ENCODE measurements around the gene RALGDS. TPM values are rescaled to one million over a fixed set of nuclear protein-coding genes. Genes with fewer than 3 reads are reported as not detected.

The RALGDS gene
- total and polyA plus RNA-seq, 2 experiments from 2014 or later = 8.6 to 20.3 TPM

DNA sequence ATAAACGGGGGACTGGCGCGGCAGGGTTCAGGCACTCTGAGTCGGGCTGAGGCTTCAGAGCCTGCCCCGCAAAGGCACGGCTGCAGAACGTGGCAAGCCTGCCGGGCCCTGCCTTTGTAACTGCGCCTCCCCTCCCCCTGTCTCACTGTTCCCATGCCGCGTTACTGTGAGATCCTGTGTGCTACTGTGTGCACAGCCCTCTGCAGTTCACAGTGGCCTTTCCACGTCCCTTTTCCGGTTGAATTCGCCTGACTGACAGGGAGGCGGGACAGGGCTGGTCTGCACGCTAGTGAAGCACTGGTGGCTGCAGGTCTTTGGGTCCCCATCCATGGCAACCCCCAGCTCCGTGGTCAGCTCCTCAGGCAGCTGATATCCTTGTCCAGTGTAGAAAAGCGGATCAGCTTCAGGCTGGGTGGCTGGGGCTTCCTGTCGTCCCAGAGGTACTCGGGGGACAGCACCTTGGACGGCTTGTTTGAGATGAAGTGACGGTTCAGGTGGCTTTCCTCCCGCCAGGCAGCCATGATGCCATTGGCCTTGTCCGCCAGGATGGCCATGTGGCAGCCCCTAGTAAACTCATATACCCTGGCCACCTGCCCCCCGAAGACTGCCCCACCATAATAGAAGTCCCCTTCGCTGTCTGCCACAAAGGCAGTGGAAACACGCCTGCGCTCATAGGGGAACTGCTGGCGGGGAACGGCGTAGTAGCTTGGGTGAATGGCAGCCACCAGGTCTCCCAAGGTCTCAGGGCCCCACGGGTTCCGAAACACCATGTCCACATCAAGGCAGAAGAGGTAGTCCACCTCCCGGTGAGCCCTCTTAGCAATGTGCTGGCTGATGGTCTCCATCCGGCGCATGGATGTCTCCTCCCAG, 32.4 kb upstream of the RALGDS start:
- no peak overlapping the region for H2AFZ ChIP-seq
- TF ChIP-seq, protein P1, sequence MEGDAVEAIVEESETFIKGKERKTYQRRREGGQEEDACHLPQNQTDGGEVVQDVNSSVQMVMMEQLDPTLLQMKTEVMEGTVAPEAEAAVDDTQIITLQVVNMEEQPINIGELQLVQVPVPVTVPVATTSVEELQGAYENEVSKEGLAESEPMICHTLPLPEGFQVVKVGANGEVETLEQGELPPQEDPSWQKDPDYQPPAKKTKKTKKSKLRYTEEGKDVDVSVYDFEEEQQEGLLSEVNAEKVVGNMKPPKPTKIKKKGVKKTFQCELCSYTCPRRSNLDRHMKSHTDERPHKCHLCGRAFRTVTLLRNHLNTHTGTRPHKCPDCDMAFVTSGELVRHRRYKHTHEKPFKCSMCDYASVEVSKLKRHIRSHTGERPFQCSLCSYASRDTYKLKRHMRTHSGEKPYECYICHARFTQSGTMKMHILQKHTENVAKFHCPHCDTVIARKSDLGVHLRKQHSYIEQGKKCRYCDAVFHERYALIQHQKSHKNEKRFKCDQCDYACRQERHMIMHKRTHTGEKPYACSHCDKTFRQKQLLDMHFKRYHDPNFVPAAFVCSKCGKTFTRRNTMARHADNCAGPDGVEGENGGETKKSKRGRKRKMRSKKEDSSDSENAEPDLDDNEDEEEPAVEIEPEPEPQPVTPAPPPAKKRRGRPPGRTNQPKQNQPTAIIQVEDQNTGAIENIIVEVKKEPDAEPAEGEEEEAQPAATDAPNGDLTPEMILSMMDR (conservative IDR thresholded peaks at IDR 0.05; ENCODE audit: low read depth in 2 of 2) = no peak
- TF ChIP-seq STAT1 (IDR thresholded peaks at IDR 0.05; ENCODE audit: unreplicated experiment) (no peak), ZNF331 (CRISPR knock-in tag; IDR thresholded peaks at IDR 0.05; ENCODE audit: low read depth) (no peak), CREB1 (CRISPR knock-in tag; IDR thresholded peaks at IDR 0.05; ENCODE audit: low read depth) (no peak), EZH2phosphoT487 (IDR thresholded peaks at IDR 0.05; ENCODE audit: unreplicated experiment) (no peak), NANOG (IDR thresholded peaks at IDR 0.05; ENCODE audit: borderline replicate concordance) (no peak), JUNB (IDR thresholded peaks at IDR 0.05; ENCODE audit: unreplicated experiment) (no peak), POLR2AphosphoS5 (IDR thresholded peaks at IDR 0.05; ENCODE audit: low read depth) (no peak), ZNF114 (CRISPR knock-in tag; IDR thresholded peaks at IDR 0.05) (no peak), EZH2 (IDR thresholded peaks at IDR 0.05; ENCODE audit: low read depth, unreplicated experiment) (no peak)
- TF ChIP-seq, protein P2, sequence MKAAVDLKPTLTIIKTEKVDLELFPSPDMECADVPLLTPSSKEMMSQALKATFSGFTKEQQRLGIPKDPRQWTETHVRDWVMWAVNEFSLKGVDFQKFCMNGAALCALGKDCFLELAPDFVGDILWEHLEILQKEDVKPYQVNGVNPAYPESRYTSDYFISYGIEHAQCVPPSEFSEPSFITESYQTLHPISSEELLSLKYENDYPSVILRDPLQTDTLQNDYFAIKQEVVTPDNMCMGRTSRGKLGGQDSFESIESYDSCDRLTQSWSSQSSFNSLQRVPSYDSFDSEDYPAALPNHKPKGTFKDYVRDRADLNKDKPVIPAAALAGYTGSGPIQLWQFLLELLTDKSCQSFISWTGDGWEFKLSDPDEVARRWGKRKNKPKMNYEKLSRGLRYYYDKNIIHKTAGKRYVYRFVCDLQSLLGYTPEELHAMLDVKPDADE (IDR thresholded peaks at IDR 0.05) = no peak
- TF ChIP-seq, protein P3, sequence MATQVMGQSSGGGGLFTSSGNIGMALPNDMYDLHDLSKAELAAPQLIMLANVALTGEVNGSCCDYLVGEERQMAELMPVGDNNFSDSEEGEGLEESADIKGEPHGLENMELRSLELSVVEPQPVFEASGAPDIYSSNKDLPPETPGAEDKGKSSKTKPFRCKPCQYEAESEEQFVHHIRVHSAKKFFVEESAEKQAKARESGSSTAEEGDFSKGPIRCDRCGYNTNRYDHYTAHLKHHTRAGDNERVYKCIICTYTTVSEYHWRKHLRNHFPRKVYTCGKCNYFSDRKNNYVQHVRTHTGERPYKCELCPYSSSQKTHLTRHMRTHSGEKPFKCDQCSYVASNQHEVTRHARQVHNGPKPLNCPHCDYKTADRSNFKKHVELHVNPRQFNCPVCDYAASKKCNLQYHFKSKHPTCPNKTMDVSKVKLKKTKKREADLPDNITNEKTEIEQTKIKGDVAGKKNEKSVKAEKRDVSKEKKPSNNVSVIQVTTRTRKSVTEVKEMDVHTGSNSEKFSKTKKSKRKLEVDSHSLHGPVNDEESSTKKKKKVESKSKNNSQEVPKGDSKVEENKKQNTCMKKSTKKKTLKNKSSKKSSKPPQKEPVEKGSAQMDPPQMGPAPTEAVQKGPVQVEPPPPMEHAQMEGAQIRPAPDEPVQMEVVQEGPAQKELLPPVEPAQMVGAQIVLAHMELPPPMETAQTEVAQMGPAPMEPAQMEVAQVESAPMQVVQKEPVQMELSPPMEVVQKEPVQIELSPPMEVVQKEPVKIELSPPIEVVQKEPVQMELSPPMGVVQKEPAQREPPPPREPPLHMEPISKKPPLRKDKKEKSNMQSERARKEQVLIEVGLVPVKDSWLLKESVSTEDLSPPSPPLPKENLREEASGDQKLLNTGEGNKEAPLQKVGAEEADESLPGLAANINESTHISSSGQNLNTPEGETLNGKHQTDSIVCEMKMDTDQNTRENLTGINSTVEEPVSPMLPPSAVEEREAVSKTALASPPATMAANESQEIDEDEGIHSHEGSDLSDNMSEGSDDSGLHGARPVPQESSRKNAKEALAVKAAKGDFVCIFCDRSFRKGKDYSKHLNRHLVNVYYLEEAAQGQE (IDR thresholded peaks at IDR 0.05; ENCODE audit: unreplicated experiment) = no peak
- TF ChIP-seq, protein P4, sequence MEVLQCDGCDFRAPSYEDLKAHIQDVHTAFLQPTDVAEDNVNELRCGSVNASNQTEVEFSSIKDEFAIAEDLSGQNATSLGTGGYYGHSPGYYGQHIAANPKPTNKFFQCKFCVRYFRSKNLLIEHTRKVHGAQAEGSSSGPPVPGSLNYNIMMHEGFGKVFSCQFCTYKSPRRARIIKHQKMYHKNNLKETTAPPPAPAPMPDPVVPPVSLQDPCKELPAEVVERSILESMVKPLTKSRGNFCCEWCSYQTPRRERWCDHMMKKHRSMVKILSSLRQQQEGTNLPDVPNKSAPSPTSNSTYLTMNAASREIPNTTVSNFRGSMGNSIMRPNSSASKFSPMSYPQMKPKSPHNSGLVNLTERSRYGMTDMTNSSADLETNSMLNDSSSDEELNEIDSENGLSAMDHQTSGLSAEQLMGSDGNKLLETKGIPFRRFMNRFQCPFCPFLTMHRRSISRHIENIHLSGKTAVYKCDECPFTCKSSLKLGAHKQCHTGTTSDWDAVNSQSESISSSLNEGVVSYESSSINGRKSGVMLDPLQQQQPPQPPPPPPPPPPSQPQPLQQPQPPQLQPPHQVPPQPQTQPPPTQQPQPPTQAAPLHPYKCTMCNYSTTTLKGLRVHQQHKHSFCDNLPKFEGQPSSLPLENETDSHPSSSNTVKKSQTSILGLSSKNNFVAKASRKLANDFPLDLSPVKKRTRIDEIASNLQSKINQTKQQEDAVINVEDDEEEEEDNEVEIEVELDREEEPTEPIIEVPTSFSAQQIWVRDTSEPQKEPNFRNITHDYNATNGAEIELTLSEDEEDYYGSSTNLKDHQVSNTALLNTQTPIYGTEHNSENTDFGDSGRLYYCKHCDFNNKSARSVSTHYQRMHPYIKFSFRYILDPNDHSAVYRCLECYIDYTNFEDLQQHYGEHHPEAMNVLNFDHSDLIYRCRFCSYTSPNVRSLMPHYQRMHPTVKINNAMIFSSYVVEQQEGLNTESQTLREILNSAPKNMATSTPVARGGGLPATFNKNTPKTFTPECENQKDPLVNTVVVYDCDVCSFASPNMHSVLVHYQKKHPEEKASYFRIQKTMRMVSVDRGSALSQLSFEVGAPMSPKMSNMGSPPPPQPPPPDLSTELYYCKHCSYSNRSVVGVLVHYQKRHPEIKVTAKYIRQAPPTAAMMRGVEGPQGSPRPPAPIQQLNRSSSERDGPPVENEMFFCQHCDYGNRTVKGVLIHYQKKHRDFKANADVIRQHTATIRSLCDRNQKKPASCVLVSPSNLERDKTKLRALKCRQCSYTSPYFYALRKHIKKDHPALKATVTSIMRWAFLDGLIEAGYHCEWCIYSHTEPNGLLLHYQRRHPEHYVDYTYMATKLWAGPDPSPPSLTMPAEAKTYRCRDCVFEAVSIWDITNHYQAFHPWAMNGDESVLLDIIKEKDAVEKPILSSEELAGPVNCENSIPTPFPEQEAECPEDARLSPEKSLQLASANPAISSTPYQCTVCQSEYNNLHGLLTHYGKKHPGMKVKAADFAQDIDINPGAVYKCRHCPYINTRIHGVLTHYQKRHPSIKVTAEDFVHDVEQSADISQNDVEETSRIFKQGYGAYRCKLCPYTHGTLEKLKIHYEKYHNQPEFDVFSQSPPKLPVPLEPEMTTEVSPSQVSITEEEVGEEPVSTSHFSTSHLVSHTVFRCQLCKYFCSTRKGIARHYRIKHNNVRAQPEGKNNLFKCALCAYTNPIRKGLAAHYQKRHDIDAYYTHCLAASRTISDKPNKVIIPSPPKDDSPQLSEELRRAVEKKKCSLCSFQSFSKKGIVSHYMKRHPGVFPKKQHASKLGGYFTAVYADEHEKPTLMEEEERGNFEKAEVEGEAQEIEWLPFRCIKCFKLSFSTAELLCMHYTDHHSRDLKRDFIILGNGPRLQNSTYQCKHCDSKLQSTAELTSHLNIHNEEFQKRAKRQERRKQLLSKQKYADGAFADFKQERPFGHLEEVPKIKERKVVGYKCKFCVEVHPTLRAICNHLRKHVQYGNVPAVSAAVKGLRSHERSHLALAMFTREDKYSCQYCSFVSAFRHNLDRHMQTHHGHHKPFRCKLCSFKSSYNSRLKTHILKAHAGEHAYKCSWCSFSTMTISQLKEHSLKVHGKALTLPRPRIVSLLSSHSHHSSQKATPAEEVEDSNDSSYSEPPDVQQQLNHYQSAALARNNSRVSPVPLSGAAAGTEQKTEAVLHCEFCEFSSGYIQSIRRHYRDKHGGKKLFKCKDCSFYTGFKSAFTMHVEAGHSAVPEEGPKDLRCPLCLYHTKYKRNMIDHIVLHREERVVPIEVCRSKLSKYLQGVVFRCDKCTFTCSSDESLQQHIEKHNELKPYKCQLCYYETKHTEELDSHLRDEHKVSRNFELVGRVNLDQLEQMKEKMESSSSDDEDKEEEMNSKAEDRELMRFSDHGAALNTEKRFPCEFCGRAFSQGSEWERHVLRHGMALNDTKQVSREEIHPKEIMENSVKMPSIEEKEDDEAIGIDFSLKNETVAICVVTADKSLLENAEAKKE (CRISPR knock-in tag; IDR thresholded peaks at IDR 0.05) = no peak

More for the DNA sequence above, 32.4 kb upstream of the RALGDS start:
- Mint-ChIP-seq H3K36me3 (ENCODE audit: low read depth) (peaks cover 5% of the 10 kb centered on the region; the same call in 2 of the 3 replicates), H3K4me3 (no peak overlapping the region), H3K27ac (no peak overlapping the region), H3K27me3 (ENCODE audit: insufficient read depth, low read depth, poor library complexity) (peaks cover 8% of the 10 kb centered on the region), H3K4me1 (peaks cover under 1% of the 10 kb centered on the region; the same call in 1 of the 3 replicates), H3K9me3 (no peaks in the 10 kb centered on the region)
- ATAC-seq (no peak), DNase-seq (ENCODE audit: low spot score) (no peak)
- Histone ChIP-seq H3K79me2 (replicated peaks; ENCODE audit: insufficient read depth) (no peaks in the 10 kb centered on the region), H3K4me2 (no peak overlapping the region), H3K27ac (ENCODE audit: low read depth) (no peak overlapping the region), H4K20me1 (replicated peaks; ENCODE audit: insufficient read depth) (no peaks in the 10 kb centered on the region; the same call in 1 of the 2 replicates), H3K4me3 (no peak overlapping the region), H3K9me2 (ENCODE audit: insufficient read depth) (no peaks in the 10 kb centered on the region), H3K4me1 (ENCODE audit: insufficient read depth) (no peaks in the 10 kb centered on the region; the same call in 1 of the 2 replicates), H3K27me3 (ENCODE audit: insufficient read depth) (no peaks in the 10 kb centered on the region), H3K36me3 (ENCODE audit: insufficient read depth) (no peaks in the 10 kb centered on the region), H3F3A (replicated peaks; ENCODE audit: low read depth) (no peaks in the 10 kb centered on the region)
